ENCODE data around the gene SPAG16. TPM values are rescaled to one million over a fixed set of nuclear protein-coding genes. Genes with fewer than 3 reads are reported as not detected.
A peak's percentile ranks its signal among the peaks of the same experiment; 100 is the strongest.
"Not testable (repeated sequence)": the region's sequence is repeated elsewhere in the genome, so short reads cannot be mapped to it uniquely, and the experiment has no call there.

The SPAG16 gene
- total and polyA plus RNA-seq, 2 donors: 17.7 to 104 TPM

DNA sequence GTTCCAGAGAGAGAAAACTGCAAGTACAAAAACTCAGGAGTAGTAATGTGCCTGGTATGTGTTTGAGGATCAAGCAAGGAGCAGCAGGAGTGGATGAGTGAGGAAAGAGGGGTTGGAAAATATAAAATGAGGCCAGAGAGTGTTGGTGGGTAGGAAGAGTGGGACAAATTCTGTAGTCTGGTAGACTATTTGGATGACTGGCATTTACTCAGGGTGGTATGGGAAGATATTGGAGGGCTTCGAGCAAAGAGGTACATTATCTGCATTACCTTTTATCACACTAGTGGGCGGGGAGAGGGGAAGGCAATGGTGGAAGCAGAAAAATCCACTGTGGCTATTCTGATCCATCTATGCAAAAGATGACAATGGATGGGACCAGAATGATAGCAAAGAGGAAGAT, 744.9 kb downstream of the SPAG16 start:
- Histone ChIP-seq H3K4me1 (ENCODE audit: insufficient read depth) (no peaks in the 10 kb centered on the region), H3K4me3 (ENCODE audit: low read depth, low read length) (no peak overlapping the region), H3K36me3 (ENCODE audit: insufficient read depth) (no peaks in the 10 kb centered on the region), H3K27ac (ENCODE audit: low read depth) (no peak overlapping the region)
- no peak for DNase-seq (ENCODE audit: extremely low spot score)
- 90% methylated on average over 2 of the region's 2 CpGs for WGBS

DNA sequence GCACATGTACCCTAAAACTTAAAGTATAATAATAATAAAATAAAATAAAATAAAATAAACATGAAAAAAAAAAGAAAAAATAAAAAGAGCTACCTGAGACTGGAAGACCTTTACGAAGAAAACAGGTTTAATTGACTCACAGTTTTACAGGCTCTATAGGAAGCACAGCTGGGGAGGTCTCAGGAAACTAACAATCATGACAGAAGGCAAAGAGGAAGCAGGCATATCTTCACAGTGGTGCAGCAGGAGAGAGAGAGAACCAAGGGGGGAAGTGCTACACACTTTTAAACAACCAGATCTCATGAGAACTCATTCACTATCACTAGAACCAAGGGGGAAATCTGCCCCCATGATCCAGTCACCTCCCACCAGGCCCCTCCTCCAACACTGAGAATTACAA, 747.3 kb downstream of the SPAG16 start:
- no peak overlapping the region for H3K4me3 ChIP-seq (ENCODE audit: low read depth, low read length)
- DNase-seq (ENCODE audit: extremely low spot score): no peak
- 65% methylated on average over 1 of the region's 1 CpG for WGBS

DNA sequence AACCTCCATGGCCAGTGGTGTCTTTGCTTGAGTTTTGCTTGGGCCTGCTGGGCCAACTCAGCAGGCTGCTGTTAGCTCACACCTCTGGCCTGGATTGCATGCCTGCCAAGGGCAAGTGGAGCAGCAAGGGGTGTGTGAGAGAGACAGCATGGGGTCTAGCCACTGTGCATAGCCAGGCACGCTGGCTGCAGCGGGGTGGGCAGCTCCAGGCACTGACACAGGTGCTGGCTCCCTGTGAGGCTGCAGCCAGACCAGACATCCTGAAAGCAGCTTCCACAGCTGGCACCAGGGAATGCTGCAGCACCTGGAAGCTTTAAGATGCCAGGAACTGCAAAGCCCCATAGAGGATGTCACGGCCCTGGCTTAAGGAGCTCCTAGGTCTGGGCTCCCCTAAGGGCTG, 750.2 kb downstream of the SPAG16 start:
- no peaks in the 10 kb centered on the region for H3K4me1 ChIP-seq (ENCODE audit: insufficient read depth)
- H3K27ac ChIP-seq (ENCODE audit: low read depth): no peak overlapping the region
- 70% methylated on average over 3 of the region's 3 CpGs for WGBS
- no peaks in the 10 kb centered on the region for H3K36me3 ChIP-seq (ENCODE audit: insufficient read depth)
- DNase-seq (ENCODE audit: extremely low spot score): no peak
- no peak overlapping the region for H3K4me3 ChIP-seq (ENCODE audit: low read depth, low read length)

More for the DNA sequence above, 747.3 kb downstream of the SPAG16 start:
- H3K36me3 ChIP-seq (ENCODE audit: insufficient read depth): no peaks in the 10 kb centered on the region
- no peaks in the 10 kb centered on the region for H3K4me1 ChIP-seq (ENCODE audit: insufficient read depth)
- no peak overlapping the region for H3K27ac ChIP-seq (ENCODE audit: low read depth)

DNA sequence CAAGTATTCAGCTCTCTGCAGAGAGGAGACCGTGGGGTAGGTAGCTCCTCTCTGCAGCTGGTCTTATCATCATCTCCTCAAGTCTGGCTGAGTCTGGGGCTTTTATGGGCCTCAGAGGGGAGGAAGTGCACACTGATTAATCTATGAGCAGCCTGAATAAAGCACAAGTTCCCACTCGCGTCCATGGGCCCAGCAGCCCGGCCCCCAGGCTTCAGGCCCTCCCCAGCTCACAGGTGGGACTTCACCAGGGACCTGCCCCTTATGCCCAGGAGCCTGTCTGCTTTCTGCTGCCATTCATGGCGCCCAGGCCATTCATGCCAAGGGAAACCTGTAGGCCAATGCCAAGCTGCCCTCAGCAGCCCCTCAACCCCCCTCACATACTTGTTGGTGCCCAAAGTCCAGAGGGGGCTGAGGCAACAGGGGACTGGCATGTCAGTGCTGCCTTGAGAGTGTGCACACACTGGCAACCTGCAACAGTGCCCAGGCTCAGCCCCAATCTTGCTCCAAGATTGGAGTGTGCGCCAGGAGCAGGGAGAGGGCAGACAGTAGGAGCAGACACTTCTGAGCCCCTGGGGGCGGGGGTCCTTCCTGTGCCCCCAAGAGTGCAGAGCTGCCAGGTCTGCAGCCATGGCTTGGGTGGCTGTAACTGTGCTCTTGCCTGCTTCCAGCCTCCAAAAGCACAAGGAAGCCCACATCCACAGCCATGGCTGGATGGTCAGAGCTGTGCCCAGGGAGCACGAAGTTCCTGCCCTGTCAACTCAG, 751.0 kb downstream of the SPAG16 start:
- 87% methylated on average over 8 of the region's 8 CpGs for WGBS
- Histone ChIP-seq H3K27ac (ENCODE audit: low read depth) (no peak overlapping the region), H3K4me1 (ENCODE audit: insufficient read depth) (no peaks in the 10 kb centered on the region), H3K4me3 (ENCODE audit: low read depth, low read length) (no peak overlapping the region), H3K36me3 (ENCODE audit: insufficient read depth) (no peaks in the 10 kb centered on the region)
- DNase-seq (ENCODE audit: extremely low spot score): no peak

DNA sequence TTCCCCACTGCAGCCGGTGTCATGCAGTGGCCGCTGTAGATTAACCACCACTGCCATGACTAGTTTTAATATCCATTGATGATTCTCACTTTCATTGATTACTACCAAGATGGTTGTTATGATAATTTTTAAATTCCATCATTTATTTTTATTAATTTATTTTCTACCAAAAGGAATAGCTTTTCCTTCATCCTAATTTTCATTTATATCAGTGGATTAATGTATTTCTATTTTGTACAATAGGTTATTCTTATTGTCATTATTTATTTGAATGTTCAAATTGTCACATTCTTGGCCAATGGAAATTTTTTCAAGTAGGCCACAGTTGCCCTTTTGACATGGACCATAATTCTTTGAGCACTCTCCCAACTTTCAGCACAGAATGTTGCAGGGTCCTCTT, 751.7 kb downstream of the SPAG16 start:
- 98% methylated on average over 2 of the region's 2 CpGs for WGBS
- no peak for DNase-seq (ENCODE audit: extremely low spot score)

DNA sequence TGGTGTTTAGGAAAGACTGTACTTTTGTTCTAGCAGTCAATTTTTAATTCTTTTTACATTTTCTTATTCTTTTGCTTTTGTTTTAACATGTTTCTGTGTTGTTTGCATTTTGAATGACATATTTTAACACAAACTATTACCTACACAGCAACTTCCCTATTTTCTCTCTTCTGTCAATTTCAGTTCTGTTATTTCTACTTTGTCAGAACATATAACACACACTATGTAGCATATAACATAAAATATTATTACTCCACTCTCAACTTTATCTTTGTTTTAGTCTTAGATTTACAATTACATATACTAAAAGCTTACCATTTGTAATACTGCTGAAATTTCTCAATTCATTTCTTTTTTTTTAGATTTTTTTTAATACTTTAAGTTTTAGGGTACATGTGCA, 753.9 kb downstream of the SPAG16 start:
- H3K4me1 ChIP-seq (ENCODE audit: insufficient read depth): no peaks in the 10 kb centered on the region
- H3K36me3 ChIP-seq (ENCODE audit: insufficient read depth): no peaks in the 10 kb centered on the region
- no peak overlapping the region for H3K4me3 ChIP-seq (ENCODE audit: low read depth, low read length)
- H3K27ac ChIP-seq (ENCODE audit: low read depth): no peak overlapping the region
- no peak for DNase-seq (ENCODE audit: extremely low spot score)

More for the DNA sequence above, 751.7 kb downstream of the SPAG16 start:
- Histone ChIP-seq H3K36me3 (ENCODE audit: insufficient read depth) (no peaks in the 10 kb centered on the region), H3K27ac (ENCODE audit: low read depth) (no peak overlapping the region), H3K4me1 (ENCODE audit: insufficient read depth) (no peaks in the 10 kb centered on the region), H3K4me3 (ENCODE audit: low read depth, low read length) (no peak overlapping the region)

DNA sequence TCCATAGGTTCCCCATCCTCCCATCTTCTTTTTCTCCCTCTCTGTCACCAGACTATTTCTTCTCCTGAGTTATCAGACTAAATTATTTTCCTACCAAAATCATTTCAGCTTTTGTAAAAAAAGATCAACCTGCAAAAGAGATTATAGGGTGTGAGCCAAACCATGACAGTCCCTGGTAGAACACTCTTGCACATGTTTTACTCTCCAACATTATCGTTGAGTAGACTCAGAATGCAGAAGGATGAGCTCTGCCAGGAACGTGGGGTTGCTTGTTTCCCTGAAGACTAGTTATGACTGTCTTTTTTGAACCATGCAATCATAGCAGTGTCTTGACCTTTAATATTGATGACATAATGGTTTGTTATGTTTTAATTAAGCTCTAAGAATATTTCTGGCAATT, 766.5 kb downstream of the SPAG16 start:
- Histone ChIP-seq H3K27ac (ENCODE audit: low read depth) (no peak overlapping the region), H3K4me3 (ENCODE audit: low read depth, low read length) (no peak overlapping the region), H3K4me1 (ENCODE audit: insufficient read depth) (no peaks in the 10 kb centered on the region), H3K36me3 (ENCODE audit: insufficient read depth) (no peaks in the 10 kb centered on the region)
- no peak for DNase-seq (ENCODE audit: extremely low spot score)
- 63% methylated on average over 2 of the region's 2 CpGs for WGBS

DNA sequence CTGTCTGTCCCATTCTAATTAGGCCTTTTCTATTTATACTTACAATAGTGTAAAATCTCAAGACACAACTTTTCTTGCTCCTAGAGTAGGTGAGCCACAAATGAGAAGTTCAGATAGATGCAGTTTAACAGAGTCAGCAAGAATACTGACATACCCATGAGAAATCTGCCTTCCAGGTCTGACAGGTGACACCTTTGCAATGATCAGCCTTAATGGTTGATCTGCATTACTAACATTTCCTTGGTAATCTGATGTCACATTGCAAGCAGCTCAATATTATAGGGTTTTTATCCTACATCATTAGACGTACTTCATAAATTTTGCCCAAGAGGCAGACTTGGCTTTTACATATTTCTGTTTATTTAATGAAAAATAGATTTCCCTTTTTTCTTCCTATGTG, 767.3 kb downstream of the SPAG16 start:
- Histone ChIP-seq H3K4me3 (ENCODE audit: low read depth, low read length) (no peak overlapping the region), H3K4me1 (ENCODE audit: insufficient read depth) (no peaks in the 10 kb centered on the region), H3K36me3 (ENCODE audit: insufficient read depth) (no peaks in the 10 kb centered on the region), H3K27ac (ENCODE audit: low read depth) (no peak overlapping the region)
- 73% methylated on average over 1 of the region's 1 CpG for WGBS
- DNase-seq (ENCODE audit: extremely low spot score): no peak

DNA sequence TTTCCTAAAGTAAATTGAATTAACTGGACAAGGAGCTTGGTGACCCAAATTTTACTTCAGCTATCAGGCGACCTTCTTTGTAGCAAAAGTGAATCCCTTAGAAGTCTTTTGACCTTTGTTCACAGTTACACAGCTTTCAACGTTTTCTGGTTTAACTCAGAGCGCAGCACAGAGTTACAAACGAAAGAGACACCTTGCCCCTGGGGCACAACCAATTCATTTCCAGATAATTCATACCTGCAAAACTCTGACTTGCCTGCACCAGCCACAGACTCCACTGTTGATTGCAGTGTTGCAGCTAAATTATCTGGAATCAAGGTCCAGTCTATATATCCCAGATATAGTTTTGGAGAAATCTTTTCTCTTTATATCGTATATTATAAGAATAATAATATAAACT, 768.0 kb downstream of the SPAG16 start:
- H3K36me3 ChIP-seq (ENCODE audit: insufficient read depth): no peaks in the 10 kb centered on the region
- 67% methylated on average over 5 of the region's 5 CpGs for WGBS
- no peaks in the 10 kb centered on the region for H3K4me1 ChIP-seq (ENCODE audit: insufficient read depth)
- H3K27ac ChIP-seq (ENCODE audit: low read depth): no peak overlapping the region
- H3K4me3 ChIP-seq (ENCODE audit: low read depth, low read length): no peak overlapping the region
- DNase-seq (ENCODE audit: extremely low spot score): no peak

DNA sequence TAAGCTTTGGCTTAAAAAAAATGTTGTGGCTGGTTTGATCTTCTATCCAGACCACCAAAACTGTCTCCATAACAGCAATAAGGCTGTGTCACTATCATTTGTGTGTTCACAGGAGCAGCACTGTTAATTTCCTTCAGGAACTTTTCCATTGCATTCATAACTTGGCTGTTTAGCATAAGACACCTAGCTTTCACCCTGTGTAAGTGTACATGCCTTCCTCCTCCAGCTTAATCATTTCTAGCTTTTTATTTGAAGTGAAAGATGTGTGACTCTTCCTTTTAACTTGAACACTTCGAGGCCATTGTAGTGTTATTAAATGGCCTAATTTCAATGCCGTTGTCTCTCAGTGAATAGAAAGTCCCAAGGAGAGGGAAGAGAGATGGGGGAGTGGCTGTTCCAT, 773.7 kb downstream of the SPAG16 start:
- 61% methylated on average over 2 of the region's 2 CpGs for WGBS
- no peaks in the 10 kb centered on the region for H3K4me1 ChIP-seq (ENCODE audit: insufficient read depth)
- no peak for DNase-seq (ENCODE audit: extremely low spot score)
- no peak overlapping the region for H3K4me3 ChIP-seq (ENCODE audit: low read depth, low read length)
- H3K27ac ChIP-seq (ENCODE audit: low read depth): no peak overlapping the region
- H3K36me3 ChIP-seq (ENCODE audit: insufficient read depth): no peaks in the 10 kb centered on the region

DNA sequence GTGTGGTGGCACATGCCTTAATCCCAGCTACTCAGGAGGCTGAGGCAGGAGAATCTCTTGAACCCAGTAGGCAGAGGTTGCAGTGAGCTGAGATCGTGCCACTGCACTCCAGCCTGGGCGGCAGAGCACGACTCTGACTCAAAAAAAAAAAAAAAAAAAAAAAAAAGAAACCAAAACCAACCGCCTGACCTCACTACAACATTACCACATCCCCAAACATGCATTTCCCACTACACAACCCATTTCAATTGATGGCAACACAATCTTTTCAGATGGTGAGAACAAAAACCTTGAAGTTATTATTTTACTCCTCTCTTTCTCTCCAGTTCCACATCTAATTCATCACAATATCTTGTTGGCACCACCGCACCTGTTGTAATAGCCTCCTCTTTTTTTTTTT, 778.0 kb downstream of the SPAG16 start:
- not testable (repeated sequence) for H3K36me3 ChIP-seq (ENCODE audit: insufficient read depth); H3K4me3 ChIP-seq (ENCODE audit: low read depth, low read length); DNase-seq (ENCODE audit: extremely low spot score); H3K27ac ChIP-seq (ENCODE audit: low read depth); H3K4me1 ChIP-seq (ENCODE audit: insufficient read depth)
- 89% methylated on average over 5 of the region's 5 CpGs for WGBS

DNA sequence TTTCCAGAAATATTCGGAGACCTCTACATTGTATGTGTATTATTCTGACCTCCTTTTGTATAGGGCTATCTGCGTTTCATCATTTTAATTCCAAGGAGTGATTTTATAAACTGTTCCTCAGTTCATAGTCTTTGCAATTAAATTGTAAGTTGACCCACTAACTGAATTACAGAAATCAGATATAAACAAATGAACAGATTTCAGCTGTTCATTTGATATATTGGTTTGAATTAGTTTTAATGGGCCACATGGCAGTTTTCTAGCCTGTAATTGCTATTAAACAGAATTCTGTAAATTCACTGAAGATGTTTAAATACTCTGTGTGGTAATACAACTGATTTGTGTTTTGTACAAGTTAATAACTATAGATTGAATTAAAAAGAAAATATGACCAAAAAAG, 780.2 kb downstream of the SPAG16 start:
- H3K36me3 ChIP-seq (ENCODE audit: insufficient read depth): no peaks in the 10 kb centered on the region
- no peak overlapping the region for H3K4me3 ChIP-seq (ENCODE audit: low read depth, low read length)
- no peaks in the 10 kb centered on the region for H3K4me1 ChIP-seq (ENCODE audit: insufficient read depth)
- no peak overlapping the region for H3K27ac ChIP-seq (ENCODE audit: low read depth)
- 63% methylated on average over 2 of the region's 2 CpGs for WGBS
- DNase-seq (ENCODE audit: extremely low spot score): no peak

DNA sequence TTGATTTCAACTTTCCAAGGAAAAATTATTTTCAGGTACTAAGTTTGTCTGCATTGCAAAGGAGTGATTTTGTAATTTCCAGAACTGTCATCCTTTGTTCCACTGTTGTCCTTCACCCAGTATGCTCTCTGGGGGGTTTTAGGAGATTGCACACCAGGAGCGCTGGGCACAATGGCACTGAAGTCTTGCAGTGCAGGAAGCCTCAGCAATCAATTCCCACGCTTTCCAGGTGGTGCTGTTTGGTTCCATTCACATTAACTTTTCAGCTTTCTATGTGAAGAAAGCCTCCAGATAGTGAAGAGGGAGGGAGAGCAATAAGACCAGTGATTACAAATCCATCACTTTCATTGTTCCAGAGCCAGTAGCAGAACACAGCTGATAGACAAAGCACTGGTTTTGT, 782.6 kb downstream of the SPAG16 start:
- Histone ChIP-seq H3K27ac (ENCODE audit: low read depth) (no peak overlapping the region), H3K36me3 (ENCODE audit: insufficient read depth) (no peaks in the 10 kb centered on the region), H3K4me1 (ENCODE audit: insufficient read depth) (no peaks in the 10 kb centered on the region), H3K4me3 (ENCODE audit: low read depth, low read length) (no peak overlapping the region)
- WGBS: 68% methylated on average over 2 of the region's 2 CpGs
- DNase-seq (ENCODE audit: extremely low spot score): no peak

DNA sequence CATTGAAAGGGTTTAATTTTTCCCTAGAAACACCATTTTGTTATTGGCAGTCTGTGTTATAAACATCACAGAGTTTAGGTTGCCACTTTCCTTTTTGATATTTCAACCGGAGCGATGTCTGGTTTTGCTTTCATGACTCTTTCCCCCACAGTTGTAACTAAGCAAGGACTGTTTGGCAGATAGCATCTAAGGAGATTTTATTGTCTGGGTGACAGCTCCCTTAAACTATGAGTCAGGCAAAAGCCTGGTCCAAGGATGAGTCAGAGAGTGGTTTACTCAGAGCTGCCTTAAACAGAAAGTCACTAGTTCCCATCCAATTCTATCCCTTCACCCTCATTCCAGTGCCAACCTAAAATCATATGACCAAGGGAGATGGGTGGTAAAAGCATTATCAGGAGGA, 785.0 kb downstream of the SPAG16 start:
- H3K4me3 ChIP-seq (ENCODE audit: low read depth, low read length): no peak overlapping the region
- no peaks in the 10 kb centered on the region for H3K4me1 ChIP-seq (ENCODE audit: insufficient read depth)
- 6% methylated on average over 2 of the region's 2 CpGs for WGBS
- H3K36me3 ChIP-seq (ENCODE audit: insufficient read depth): no peaks in the 10 kb centered on the region
- DNase-seq (ENCODE audit: extremely low spot score): peak; percentile 71
- no peak overlapping the region for H3K27ac ChIP-seq (ENCODE audit: low read depth)

DNA sequence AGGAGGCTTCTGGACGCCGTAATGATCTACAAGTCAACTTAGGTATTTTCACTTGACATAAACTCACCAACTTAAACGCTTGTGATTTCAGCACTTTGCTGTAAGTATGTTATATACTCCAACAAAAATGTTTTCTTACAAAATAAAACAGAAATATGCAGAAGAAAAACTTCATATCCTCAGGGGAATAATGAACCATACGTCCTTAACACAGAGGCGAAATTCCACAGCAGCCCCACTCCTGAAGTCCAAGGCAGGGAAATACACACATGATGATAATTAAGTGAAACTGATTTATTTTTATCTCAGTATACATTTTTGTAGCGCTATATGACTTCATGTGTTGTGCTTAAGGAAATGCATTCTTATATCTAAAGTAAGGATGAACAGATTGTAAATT, 791.2 kb downstream of the SPAG16 start:
- no peak for DNase-seq (ENCODE audit: extremely low spot score)
- H3K4me1 ChIP-seq (ENCODE audit: insufficient read depth): no peaks in the 10 kb centered on the region
- WGBS: 70% methylated on average over 6 of the region's 6 CpGs
- no peak overlapping the region for H3K4me3 ChIP-seq (ENCODE audit: low read depth, low read length)
- no peaks in the 10 kb centered on the region for H3K36me3 ChIP-seq (ENCODE audit: insufficient read depth)
- no peak overlapping the region for H3K27ac ChIP-seq (ENCODE audit: low read depth)
